Chondrocyte (in vitro differentiated cells): ENCODE measurements around the gene DLEC1. TPM values are rescaled to one million over a fixed set of nuclear protein-coding genes. Genes with fewer than 3 reads are reported as not detected.

ENCODE experiments used
- DNase-seq: peaks from one replicate; pipeline ENCODE4 v3.0.0; 2021; ENCODE audit warnings: mixed read lengths, low spot score
- H3K27ac Mint-ChIP-seq: one replicate; pipeline ENCODE4 v1.8.0; 2021; ENCODE audit warnings: mild to moderate bottlenecking, moderate library complexity, mixed read lengths; ENCODE audit not compliant: unreplicated experiment
- H3K27me3 Mint-ChIP-seq: 2 replicates; pipeline ENCODE4 v1.8.0; 2021; ENCODE audit warnings: low read depth, mixed read lengths
- H3K36me3 Mint-ChIP-seq: 2 replicates; pipeline ENCODE4 v1.8.0; 2021; ENCODE audit warnings: low read depth, mixed read lengths
- H3K4me1 Mint-ChIP-seq: 2 replicates; pipeline ENCODE4 v1.8.0; 2021; ENCODE audit warnings: low read depth, mild to moderate bottlenecking, mixed read lengths
- H3K4me3 Mint-ChIP-seq: one replicate; pipeline ENCODE4 v1.8.0; 2021; ENCODE audit warnings: mild to moderate bottlenecking, moderate library complexity, mixed read lengths; ENCODE audit not compliant: unreplicated experiment
- H3K9me3 Mint-ChIP-seq: 2 replicates; pipeline ENCODE4 v1.8.0; 2021; ENCODE audit warnings: low read depth, mixed read lengths
- total RNA-seq: library from RNA; stranded (reverse); gene quantifications from 3 replicates; pipeline ENCODE4 v1.2.1, GENCODE V29; 2021
- TF ChIP-seq, protein P1 (sequence below): fragments of 200-600 bp; sonication (generic); IDR thresholded peaks from 2 replicates; pipeline ENCODE4 v1.5.0; 2021; ENCODE audit warnings: antibody characterized with exemption, mild to moderate bottlenecking, moderate library complexity

DLEC1 gene
- total RNA-seq, 1 donor from 2014 or later = 0.17 TPM

DNA sequence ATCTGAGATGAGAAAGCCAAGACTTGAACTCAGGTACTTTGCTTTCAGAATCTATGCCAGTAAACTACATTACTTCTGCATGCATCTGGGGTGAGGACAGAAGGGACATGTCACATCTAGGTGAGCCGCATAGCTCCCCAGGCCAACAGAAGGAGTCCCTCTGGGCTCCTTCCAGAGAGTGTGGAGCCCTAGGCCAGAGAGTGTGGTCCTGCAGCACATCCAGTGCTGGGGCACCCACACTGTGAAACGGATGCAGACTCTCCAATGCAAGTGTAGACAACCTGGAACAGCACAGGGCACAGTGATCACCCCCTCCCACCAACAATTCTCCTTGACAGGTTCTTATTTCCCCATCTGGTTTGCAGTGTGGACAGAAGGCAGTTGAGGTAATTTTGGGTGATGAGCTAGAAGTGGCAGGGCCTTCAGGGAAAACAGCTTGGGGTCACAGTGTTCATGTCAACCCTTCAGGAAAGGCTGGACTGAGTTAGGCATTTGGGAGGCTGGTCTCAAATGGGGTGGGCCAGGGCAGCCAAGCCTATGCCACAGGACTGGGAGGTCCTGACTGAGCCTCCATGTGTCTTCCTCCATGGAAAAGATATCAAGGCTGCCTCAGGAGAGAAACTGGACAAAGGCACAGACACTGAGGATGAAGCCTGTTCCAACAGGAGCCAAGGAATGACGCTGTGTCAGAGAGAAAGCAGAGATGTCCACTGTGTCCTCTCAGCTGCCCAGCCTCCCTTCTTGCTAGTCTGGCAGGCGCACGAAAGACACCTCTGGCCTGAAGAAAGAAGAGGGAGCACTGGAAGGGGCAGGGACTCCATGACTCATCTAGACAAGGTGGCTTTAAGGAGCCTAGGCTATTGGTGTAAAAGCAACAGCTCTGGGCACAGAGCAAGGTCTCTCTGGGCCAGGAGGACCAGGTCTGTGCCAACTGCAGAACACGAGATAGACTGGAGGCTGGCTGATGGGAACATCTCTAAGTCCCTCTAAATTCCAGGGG is 11.2 kb upstream of the DLEC1 start:
- peaks cover 41% of the 10 kb centered on the region for H3K4me1 Mint-ChIP-seq
- TF ChIP-seq, protein P1, sequence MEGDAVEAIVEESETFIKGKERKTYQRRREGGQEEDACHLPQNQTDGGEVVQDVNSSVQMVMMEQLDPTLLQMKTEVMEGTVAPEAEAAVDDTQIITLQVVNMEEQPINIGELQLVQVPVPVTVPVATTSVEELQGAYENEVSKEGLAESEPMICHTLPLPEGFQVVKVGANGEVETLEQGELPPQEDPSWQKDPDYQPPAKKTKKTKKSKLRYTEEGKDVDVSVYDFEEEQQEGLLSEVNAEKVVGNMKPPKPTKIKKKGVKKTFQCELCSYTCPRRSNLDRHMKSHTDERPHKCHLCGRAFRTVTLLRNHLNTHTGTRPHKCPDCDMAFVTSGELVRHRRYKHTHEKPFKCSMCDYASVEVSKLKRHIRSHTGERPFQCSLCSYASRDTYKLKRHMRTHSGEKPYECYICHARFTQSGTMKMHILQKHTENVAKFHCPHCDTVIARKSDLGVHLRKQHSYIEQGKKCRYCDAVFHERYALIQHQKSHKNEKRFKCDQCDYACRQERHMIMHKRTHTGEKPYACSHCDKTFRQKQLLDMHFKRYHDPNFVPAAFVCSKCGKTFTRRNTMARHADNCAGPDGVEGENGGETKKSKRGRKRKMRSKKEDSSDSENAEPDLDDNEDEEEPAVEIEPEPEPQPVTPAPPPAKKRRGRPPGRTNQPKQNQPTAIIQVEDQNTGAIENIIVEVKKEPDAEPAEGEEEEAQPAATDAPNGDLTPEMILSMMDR = no peak
- peak overlapping the region; percentile 61 for H3K4me3 Mint-ChIP-seq
- H3K9me3 Mint-ChIP-seq = no peaks in the 10 kb centered on the region
- H3K27me3 Mint-ChIP-seq = no peaks in the 10 kb centered on the region
- H3K27ac Mint-ChIP-seq = peak overlapping the region; percentile 65
- no peak for DNase-seq
- no peaks in the 10 kb centered on the region for H3K36me3 Mint-ChIP-seq

DNA sequence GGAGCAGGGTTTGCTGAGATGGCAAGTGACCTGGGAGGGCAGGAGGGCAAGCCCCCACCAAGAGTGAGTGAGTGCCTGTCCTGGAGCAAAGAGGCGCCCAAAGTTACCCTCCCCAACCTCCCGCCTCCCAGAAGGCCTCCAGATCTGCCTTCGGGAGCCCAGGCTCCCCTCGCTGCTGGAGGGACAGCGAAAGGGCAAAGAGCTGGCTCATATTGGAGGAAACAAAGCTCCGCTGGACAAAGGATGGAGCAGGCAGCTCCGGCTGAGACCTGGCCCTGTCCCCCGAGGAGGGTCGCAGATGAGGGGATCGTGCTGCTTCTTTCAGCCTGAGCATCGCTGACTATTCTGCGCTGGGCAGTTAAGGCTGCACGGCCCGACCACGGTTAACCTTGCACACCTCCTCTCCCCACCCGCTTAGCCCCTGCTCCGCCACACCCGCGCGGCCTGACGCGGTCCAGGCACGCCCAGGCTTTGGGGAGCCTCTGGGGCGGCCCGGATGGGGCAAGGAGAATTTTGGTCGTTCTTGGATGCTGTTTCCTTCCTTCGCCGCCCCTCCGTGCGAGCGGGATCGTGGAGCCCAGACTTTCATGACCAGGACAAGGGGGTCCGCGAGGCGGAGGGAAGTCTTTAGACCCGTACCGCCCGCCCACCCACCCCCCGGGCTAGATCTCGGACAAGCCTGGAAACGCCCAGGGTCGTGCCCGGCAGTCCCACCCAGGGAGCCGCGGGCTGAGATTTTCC is 10.2 kb upstream of the DLEC1 start:
- Mint-ChIP-seq H3K27ac (peak overlapping the region; percentile 65), H3K27me3 (no peaks in the 10 kb centered on the region)

DNA sequence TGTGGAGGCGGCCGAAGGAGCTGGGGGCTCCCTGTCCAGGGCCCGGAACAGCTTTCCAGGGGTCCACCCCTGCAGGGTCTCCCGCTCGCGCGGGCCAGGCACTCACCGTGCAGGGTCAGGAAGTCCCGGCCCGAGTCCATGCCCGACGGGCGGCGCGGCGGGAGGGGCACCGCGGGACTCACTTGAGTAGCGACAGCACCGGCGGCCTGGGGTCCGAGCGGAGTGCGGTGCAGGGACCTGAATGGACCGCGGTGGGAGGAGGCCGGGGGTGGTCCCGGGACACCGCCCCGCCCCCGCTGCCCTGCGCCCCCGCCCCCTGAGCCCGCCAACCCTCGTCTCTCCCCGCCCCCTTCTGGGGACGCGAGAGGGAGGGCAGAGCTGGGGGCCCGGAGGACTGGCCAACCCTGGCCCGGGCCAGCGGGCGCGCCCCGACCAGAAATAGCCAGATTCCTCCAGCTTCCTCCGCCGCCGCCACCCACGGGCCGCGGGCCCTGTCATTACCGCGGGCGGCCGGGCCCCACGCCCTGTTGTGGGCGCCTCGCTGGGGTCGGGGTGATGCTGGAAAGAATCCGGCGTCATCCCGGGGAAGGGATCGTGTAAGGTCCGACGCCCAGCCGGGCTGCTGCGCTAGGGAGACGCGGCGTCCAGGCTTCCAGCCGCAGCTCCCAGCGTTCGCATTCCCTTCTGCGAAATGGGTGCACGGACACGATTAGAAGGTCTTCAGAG is 9.4 kb upstream of the DLEC1 start, which contains the start of gene PLCD1:
PLCD1 (minus strand) TSS at position 243 of the 726 bp plus-strand sequence; CDS start at position 140, 103 bp downstream.
- Mint-ChIP-seq H3K27me3 (no peaks in the 10 kb centered on the region), H3K9me3 (no peaks in the 10 kb centered on the region), H3K36me3 (no peaks in the 10 kb centered on the region), H3K4me1 (peaks cover 35% of the 10 kb centered on the region), H3K4me3 (peak within 1 kb of the TSS; percentile 69), H3K27ac (peak within 1 kb of the TSS; percentile 94)
- TF ChIP-seq, protein P1 = no peak
- peak; percentile 93 for DNase-seq

More for the DNA sequence above, 10.2 kb upstream of the DLEC1 start:
- H3K4me3 Mint-ChIP-seq = peak overlapping the region; percentile 61
- no peaks in the 10 kb centered on the region for H3K36me3 Mint-ChIP-seq
- peaks cover 37% of the 10 kb centered on the region for H3K4me1 Mint-ChIP-seq
- no peak for DNase-seq
- H3K9me3 Mint-ChIP-seq = no peaks in the 10 kb centered on the region
- TF ChIP-seq, protein P1 = no peak

DNA sequence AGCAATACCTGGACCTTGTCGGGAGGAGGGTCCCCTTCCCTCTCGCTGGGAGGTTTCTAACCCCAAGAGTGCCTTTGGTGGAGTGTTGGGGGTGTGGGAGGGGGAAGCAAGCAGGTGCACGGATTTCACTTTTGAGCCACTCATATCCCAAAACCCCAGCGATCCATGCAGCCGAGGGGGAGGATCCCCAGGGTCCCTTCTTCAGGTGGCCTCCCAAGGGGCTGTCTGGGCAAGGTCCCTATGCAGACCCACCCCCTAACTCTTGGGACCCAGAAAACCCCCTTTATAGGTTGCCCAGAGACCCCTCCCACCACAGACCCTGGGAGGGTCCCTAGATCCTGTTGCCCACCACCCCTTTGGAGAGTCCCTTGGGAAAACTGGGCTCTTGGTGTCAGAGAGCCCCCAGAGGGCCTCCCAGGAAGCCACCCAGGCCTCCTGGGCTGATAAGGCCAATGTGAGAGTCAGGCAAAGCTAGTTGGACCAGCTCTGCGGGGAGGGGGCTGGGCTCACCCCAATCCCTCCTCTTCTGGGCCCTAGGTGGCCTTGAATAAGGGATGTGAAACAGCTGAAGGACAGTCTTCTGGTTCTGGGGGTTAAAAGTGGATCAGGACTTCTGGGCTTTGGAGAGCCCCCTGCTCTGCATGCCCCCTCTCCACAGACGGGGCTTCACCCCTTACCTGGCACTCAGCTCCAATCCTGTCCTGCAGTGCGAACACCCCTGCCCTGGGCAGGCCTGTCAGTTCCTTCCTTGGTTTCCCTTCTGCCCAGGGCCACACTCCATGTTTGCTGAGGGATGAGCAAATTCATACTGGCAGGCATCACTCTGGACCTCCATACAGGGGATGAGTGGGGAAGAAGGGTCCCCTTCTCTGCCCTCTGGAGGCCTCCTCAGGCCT is 8.6 kb upstream of the DLEC1 start:
- no peak for DNase-seq
- Mint-ChIP-seq H3K27me3 (no peaks in the 10 kb centered on the region), H3K4me3 (peak overlapping the region; percentile 69), H3K9me3 (no peaks in the 10 kb centered on the region), H3K27ac (peak overlapping the region; percentile 94), H3K36me3 (no peaks in the 10 kb centered on the region), H3K4me1 (peaks cover 31% of the 10 kb centered on the region)
- TF ChIP-seq, protein P1 = no peak
